Stimulated activated CD8-positive, alpha-beta memory T cell treated with anti-CD3 and anti-CD28 coated beads, Interleukin-7, amount 100 ng/mL, for 48 hours (primary cell): ENCODE data around the gene NCKAP5L.
"Not testable (repeated sequence)": the region's sequence is repeated elsewhere in the genome, so short reads cannot be mapped to it uniquely, and the experiment has no call there.

ENCODE experiments used
- DNase-seq, 2 donors: peaks; one replicate each; pipeline ENCODE4 v3.0.0-alpha.2; 2020; ENCODE audit warnings: low read depth in 1 of 2; ENCODE audit errors: extremely low read depth in 1 of 2

NCKAP5L gene

GRCh38 chr12:49865109-49865781 lies 37.0 kb upstream of the NCKAP5L start:
- DNase-seq, result no peak

GRCh38 chr12:49864798-49865090 lies 36.5 kb upstream of the NCKAP5L start:
- DNase-seq, result no peak

- no peak for DNase-seq
These were observed 36.0 kb upstream of the NCKAP5L start for GRCh38 chr12:49863946-49864797.

- not testable (repeated sequence) for DNase-seq
These were observed 32.7 kb upstream of the NCKAP5L start for GRCh38 chr12:49860921-49861320.

- DNase-seq, result not testable (repeated sequence)
These were observed 27.7 kb upstream of the NCKAP5L start for GRCh38 chr12:49855890-49856289.

- DNase-seq, result no peak
These were observed 26.8 kb upstream of the NCKAP5L start for GRCh38 chr12:49854976-49855375.

- no peak for DNase-seq
These were observed 25.5 kb upstream of the NCKAP5L start for GRCh38 chr12:49853671-49854070.

GRCh38 chr12:49847161-49847560 lies 18.9 kb upstream of the NCKAP5L start:
- DNase-seq, result no peak

GRCh38 chr12:49846032-49846431 lies 17.8 kb upstream of the NCKAP5L start:
- DNase-seq, result no peak

GRCh38 chr12:49843876-49844437 lies 15.7 kb upstream of the NCKAP5L start:
- DNase-seq, result no peak

- DNase-seq, result no peak
These were observed 15.2 kb upstream of the NCKAP5L start for GRCh38 chr12:49843411-49843810.

- DNase-seq, result peak; percentile 90 to 91
These were observed 14.5 kb upstream of the NCKAP5L start, which contains the start of gene BCDIN3D for GRCh38 chr12:49842519-49843352. BCDIN3D (minus strand) TSS chr12:49843106; CDS start chr12:49843087, 19 bp downstream.

- DNase-seq, result no peak
These were observed 10.9 kb upstream of the NCKAP5L start for GRCh38 chr12:49838973-49839633.

- DNase-seq, result no peak
These were observed 4.7 kb upstream of the NCKAP5L start for GRCh38 chr12:49832836-49833421.

GRCh38 chr12:49831717-49832116 lies 3.5 kb upstream of the NCKAP5L start:
- DNase-seq, result no peak

- DNase-seq, result peak in 1 of 2 donors; percentile 9
These were observed 663 bp downstream of the NCKAP5L start for GRCh38 chr12:49827401-49828099.

- DNase-seq, result no peak
These were observed 1.2 kb downstream of the NCKAP5L start for GRCh38 chr12:49827051-49827400.

GRCh38 chr12:49825971-49826421 lies 2.2 kb downstream of the NCKAP5L start:
- no peak for DNase-seq

GRCh38 chr12:49825360-49825970 lies 2.7 kb downstream of the NCKAP5L start:
- DNase-seq, result no peak
